GM19193 (cell line): ENCODE measurements around the gene GHRHR.

Source experiments
- POLR2A ChIP-seq: IDR thresholded peaks from 4 replicates; pipeline ENCODE4 v1.6.1; 2011; ENCODE audit not compliant: insufficient read depth, insufficient read length; ENCODE audit errors: extremely low read depth

GHRHR gene

DNA sequence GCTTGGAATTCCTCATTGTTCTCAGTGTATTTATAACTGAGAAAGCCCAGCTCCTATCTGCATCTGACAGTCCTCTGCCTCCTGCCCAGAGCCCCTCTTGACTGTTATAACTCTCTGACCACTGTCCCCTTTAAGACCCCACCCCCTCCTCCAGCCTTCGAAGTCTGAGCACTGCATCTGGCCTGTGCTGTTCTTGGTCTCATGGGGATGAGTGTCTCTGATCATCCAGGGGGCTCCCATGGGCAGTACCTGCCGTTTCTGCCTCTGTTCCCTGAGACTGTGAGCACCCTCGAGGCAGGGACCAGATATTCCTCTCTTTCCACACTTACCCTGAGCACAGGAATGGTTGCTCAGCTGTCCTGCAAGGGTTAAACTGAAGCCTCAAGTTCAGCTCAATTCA, 7.7 kb downstream of the GHRHR start:
- TF ChIP-seq POLR2A, result no peak

DNA sequence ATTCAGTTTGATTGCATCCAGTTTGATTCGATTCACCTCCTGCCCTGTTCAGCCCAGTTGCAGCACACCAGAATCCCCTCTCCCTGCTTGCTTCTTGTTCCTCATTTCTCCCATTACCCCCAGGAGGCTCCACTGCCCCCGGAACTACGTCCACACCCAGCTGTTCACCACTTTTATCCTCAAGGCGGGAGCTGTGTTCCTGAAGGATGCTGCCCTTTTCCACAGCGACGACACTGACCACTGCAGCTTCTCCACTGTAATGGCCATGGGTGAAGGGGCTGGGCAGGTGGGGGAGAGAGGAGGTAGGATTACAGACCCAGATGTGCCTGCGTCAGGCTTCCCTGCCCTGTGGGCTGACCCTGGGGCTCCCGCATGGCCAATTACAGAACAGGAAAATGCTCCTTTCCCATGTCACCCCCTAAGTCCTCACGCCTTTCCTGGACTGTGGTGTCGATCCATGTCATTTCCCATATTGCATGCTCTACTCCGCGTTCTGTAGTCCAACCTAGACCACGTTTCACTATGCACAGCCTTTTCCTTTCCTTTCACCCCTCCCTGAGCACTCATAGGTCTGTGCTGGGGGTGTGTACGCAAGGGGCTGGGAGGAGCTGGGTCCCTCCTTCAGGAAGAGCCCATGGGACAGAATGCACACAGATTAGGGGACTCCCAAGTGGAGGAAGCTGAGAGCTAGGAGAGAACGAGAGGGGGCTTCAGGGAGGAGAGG, 8.2 kb downstream of the GHRHR start:
- TF ChIP-seq POLR2A, result no peak

DNA sequence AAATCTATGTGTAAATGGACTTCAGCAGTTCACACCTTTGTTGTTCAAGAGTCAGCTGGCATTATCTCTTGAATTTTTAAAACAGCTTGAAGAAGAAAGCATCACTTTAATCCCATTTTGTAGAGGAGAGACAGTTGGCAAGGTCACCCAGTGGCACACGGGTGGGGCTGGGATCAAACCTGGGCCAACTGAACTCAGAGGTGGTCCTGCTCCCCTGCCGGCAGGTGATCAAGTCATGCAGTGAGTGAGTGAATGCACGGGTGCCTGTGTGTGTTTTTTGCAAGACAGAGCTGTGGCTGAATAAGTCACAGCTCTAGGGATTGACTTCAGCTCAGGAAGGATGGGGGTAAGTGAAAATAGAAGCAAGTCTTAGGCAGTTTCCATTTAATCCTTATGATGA, 9.5 kb downstream of the GHRHR start:
- no peak for TF ChIP-seq POLR2A

DNA sequence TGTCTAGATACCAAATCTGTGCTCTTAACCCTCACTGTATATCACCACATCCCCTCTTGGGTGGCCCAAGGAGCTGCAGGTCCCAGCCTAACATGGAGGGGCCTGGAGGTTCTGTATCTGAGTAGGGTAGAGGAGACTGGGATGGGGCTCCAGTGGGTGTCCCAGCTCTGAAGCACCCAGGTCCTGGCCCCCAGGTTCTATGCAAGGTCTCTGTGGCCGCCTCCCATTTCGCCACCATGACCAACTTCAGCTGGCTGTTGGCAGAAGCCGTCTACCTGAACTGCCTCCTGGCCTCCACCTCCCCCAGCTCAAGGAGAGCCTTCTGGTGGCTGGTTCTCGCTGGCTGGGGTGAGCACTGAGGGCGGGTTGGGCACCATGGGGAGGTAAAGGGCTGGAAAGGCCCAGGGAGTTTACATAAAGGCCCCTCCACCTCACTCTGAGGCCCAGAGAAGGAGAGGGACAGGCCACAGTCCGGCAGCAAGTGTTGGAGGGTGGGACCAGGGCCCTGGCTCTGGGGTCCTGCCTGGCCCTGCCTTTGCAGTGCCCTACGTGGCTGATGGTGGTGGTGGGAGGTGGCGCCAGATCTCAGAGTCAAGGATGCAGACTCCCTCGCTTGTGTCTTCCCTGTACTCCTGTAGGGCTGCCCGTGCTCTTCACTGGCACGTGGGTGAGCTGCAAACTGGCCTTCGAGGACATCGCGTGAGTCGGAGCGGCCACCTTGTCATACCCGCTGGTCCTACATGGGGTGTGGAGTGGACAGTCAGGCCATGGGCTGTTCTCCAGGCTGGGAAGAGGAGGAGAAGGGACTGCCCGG, 10.2 kb downstream of the GHRHR start:
- TF ChIP-seq POLR2A, result no peak

DNA sequence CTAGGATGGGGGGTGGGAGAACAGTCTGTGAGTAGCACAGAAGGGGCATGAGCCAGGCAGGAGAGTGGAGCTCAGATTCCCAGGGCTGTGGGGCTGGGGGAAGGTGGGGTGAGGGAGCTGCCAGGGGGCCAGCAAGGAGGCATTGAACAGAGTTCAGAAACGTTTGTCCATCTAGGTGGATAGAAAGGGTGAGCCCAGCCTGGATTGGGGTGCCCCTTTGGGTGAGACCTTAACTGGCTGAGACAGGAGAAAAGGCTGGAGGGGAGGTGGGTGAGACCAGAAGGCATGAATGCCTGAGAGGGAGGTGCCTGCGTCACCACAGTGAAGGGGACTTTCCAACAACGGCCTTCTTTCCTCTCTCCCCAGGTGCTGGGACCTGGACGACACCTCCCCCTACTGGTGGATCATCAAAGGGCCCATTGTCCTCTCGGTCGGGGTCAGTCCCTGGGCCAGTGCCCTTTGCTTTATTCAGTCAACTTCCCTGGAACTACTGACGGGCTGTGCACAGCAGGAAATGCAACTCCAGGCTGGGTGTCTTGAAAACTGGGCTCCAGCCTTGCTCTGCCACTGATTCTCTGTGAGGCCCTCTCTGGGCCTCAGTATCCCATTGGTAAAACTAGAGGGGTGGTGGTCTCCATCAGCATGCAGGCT, 11.0 kb downstream of the GHRHR start:
- TF ChIP-seq POLR2A, result no peak

DNA sequence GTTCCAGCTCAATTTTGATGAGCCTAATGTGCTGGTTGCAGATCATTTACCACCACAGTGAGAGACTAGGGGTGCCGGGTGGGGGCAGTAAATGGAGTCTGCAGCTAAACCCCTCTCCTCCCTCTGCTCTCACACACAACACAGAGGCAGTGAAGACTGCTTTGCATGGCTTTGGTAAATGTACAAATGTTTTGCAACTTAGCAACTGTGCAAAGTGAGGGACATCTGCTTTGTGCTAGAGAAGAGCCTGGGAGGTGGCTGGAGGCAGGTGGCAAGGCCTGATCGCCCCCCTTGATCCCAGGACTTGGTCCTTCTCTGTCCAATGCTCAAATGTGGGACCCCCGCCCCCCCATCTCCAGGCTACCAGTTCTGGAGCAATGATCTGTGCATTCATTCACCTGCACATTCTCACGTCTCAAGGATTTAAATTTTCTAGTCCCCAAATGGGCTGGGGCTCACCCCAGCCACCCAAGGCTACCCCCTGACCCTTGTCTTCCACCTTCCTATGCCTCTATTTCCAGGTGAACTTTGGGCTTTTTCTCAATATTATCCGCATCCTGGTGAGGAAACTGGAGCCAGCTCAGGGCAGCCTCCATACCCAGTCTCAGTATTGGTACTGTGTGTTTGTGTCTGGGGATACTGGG, 11.6 kb downstream of the GHRHR start:
- no peak for TF ChIP-seq POLR2A

DNA sequence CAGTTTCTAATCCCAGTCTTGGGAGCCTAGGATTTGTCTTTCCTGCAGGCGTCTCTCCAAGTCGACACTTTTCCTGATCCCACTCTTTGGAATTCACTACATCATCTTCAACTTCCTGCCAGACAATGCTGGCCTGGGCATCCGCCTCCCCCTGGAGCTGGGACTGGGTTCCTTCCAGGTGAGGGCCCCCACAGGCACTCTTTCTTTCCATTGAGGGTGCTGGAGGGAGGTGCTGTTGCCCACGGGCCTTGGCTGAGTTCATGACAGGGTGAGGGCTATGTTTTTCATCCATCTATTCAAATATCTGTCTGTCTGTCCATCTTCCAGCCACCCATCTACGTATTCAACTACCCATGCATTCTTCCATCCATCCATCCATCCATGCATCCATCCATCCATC, 12.6 kb downstream of the GHRHR start:
- no peak for TF ChIP-seq POLR2A

DNA sequence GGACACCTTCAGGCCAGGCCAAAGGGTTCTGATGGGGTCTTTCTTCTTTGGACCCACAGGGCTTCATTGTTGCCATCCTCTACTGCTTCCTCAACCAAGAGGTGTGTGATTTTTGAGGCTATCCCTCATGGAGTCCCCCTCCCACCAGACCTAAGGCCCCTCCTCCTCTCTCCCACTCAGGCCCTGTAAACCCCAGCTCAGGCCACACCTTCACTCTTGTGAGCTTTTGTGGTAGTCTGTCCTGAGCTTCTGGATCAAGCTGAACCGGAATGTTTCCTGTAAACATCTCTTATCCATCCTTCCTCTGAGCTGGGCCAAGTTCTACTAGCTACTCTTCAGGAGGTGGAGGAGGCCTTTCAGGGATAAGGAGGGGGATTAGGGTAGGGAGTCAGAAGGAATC, 13.5 kb downstream of the GHRHR start:
- no peak for TF ChIP-seq POLR2A

DNA sequence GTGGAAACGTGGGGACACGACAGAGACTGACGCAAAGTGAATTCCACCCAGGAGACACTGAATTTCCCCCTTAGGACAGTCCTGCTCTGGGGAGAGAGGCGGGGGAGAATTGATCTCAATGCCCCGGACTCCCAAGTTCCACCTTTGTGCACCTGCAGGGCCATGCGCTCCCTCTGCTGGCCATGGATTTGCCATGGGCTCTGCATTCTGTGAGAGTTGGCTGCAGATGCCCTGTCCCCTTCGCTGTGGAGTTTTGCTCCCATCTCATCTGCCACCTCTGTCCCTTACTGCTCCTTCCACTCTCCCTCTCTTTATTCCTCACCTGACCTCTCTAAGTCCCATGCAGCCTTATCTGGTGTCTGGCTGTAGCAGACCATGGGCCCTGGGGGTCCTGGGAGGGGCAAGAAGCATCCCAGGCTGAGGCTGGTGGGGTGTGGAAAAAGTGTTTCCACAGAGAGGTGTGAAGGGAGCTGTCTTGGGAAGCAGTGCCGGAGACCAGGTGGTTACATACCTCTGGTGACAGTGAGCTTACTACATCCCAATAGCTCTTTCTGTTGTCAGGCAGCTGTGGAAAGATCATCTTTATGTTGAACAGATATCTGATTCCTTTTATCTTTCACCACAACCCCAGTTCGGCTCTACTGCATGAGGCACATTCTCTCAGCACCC, 14.3 kb downstream of the GHRHR start:
- TF ChIP-seq POLR2A, result no peak

DNA sequence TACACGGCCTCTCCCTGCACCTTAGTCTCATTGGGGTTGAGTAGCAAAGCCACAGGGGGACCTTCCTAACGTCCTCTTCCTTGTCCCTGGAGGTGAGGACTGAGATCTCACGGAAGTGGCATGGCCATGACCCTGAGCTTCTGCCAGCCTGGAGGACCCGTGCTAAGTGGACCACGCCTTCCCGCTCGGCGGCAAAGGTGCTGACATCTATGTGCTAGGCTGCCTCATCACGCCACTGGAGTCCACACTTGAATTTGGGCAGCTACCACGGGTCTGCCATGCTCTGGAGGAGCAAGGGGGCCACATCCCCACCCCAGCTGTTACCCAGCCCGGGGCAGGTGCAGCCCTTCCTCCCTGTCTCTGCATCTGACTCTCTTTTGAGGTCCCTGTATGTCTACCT, 15.3 kb downstream of the GHRHR start:
- no peak for TF ChIP-seq POLR2A

DNA sequence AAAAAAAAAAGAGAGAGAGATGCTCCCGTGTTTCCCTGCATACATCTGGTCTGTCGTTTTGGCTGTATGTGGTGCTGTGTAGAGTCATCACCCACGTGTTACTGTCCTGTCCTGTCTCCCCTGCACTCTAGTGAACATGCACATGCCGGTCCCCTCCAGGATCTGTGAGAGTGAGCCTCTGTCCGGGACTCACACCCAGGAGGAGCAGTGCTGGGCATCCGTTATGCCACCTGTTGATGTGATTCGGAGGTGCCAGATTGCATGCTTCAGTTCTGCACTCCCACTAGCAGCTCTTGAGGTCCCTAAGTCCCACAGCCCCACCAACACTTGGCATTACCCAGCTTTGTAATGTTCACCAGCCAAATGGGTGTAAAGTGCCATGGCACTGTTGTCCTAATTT, 16.4 kb downstream of the GHRHR start:
- TF ChIP-seq POLR2A, result no peak

DNA sequence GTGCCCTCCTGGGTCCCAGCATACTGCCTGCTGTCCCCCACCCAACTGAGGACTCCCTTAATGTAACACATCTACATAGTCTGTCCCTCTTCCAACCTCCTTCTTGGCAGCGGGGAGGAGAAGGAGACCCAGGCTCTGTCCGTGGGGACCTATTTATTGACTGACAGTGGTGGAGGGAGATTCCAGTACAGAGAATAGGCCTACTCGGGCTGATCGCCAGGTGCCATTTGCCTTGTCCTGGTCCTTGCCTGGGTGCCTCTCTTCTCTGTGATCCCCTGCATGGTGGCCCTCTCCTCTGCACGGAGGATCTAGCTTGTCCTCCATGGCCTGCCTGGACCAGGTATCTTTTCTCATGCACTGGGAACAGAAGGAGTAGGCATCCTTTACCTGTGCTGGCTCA, 17.0 kb downstream of the GHRHR start:
- TF ChIP-seq POLR2A, result no peak

DNA sequence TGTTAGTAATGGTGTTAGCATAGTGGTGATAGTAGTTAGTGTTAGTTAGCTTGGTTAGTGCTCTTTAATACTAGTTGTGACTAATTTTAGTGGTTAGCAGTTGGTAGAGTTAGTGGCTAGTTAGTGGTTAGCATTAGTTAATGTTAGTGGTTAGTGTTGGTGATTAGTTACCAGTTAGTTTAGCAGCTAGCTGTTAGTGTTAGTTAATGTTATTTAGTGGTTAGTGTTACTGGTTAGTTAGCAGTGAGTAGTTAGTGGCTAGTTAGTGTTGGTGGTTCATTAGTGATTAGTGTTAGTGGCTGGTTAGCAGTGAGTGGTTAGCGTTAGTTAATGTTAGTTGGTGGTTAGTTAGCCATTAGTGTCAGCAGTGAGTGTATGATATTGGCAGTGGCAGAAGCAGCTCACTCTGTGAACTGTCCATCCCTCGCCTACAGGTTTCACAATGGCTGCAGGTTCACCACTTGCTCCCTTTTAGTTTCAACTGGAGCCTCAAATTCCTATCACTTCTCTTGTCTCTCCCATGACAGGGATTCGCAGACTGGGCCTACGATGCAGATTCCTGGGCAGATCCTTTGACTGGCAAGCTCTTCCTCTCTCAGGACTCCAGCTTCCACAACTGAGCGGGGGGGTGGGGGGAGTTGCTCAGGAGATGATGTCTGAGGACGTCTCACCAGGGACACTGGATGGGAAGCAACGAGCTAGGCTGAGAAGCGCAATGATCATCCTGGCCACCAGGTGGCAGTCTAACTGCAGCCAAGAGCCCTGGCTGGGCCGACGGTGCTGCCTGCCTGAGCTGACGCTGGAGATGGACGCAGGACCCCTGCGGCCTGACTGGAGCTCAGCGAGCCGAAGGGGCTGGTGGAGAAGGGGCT, 19.5 kb downstream of the GHRHR start:
- no peak for TF ChIP-seq POLR2A

DNA sequence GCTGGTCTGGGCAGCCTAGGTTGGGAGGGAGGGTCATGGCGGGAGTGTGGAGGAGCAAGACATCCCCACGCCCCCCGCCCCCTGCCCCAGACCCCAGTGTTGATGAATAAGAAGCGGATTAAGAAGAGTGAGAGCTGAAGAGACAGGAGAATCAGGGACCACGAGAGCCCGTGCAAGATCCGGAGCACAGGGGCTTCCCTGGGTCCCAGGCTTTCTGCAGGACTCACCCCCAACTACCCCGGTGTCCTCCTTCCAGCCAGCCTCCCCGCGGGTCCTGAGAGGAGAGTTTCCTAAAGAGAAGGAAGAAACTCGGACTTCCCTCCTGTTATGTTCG, 20.1 kb downstream of the GHRHR start:
- no peak for TF ChIP-seq POLR2A
